ENCODE results near the gene PTN.

The PTN gene

GRCh38 chr7:137283153-137283552 lies 60.4 kb downstream of the PTN start:
- TF ChIP-seq CTCF (IDR thresholded peaks at IDR 0.05; ENCODE audit: low read length), result no peak
- TF ChIP-seq EZH2 (optimal IDR thresholded peaks at IDR 0.05; ENCODE audit: low read depth, low read length), result no peak
- no peak for TF ChIP-seq EZH2phosphoT487 (IDR thresholded peaks at IDR 0.05; ENCODE audit: low read length)
- Histone ChIP-seq H3K79me2 (ENCODE audit: low read length) (no peaks in the 10 kb centered on the region), H3K9ac (ENCODE audit: low read length) (no peak overlapping the region), H3F3A (ENCODE audit: insufficient read depth, low read length) (no peaks in the 10 kb centered on the region), H3K9me3 (replicated peaks; ENCODE audit: insufficient read depth, low read length) (no peaks in the 10 kb centered on the region), H3K27me3 (replicated peaks; ENCODE audit: insufficient read depth, low read length) (no peaks in the 10 kb centered on the region), H3K4me1 (ENCODE audit: low read length) (no peaks in the 10 kb centered on the region), H2AFZ (ENCODE audit: low read length) (no peak overlapping the region), H4K20me1 (ENCODE audit: insufficient read depth, low read length) (no peaks in the 10 kb centered on the region), H3K4me3 (ENCODE audit: low read length) (no peak overlapping the region), H3K27ac (ENCODE audit: low read length) (no peak overlapping the region), H3K9me2 (replicated peaks; ENCODE audit: insufficient read depth, low read length) (no peaks in the 10 kb centered on the region), H3K36me3 (replicated peaks; ENCODE audit: insufficient read depth, low read length) (no peaks in the 10 kb centered on the region), H3K4me2 (ENCODE audit: low read depth, low read length) (no peak overlapping the region)
- DNase-seq, result no peak

DNA sequence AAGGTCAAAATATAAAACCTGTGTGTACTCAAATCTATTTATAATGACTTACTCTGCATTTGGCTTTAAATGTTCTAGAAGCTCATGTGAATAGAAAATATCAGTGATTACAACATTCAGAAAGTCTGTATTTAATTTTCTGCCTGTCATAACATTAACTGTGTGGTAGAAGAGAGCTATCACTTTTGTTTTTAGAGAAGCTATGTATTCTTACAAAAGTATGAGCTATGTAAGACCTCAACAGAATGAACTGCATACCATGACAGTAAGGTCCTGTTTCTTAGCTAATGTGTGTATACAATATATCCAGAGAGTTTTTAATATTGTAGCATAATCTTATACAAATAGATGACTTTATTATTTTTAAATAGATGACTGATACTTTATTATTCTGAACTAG lies 61.5 kb downstream of the PTN start:
- TF ChIP-seq EZH2phosphoT487 (IDR thresholded peaks at IDR 0.05; ENCODE audit: low read length) (no peak), CTCF (IDR thresholded peaks at IDR 0.05; ENCODE audit: low read length) (no peak), EZH2 (optimal IDR thresholded peaks at IDR 0.05; ENCODE audit: low read depth, low read length) (no peak)
- H3K9ac ChIP-seq (ENCODE audit: low read length), result no peak overlapping the region

GRCh38 chr7:137276189-137276588 lies 67.3 kb downstream of the PTN start:
- no peaks in the 10 kb centered on the region for H3K9me3 ChIP-seq (replicated peaks; ENCODE audit: insufficient read depth, low read length)
- TF ChIP-seq CTCF (IDR thresholded peaks at IDR 0.05; ENCODE audit: low read length), result no peak
- no peak for TF ChIP-seq EZH2 (optimal IDR thresholded peaks at IDR 0.05; ENCODE audit: low read depth, low read length)
- TF ChIP-seq EZH2phosphoT487 (IDR thresholded peaks at IDR 0.05; ENCODE audit: low read length), result no peak

More for the DNA sequence above, 61.5 kb downstream of the PTN start:
- no peak overlapping the region for H2AFZ ChIP-seq (ENCODE audit: low read length)
- H3F3A ChIP-seq (ENCODE audit: insufficient read depth, low read length), result no peaks in the 10 kb centered on the region
- no peak overlapping the region for H3K27ac ChIP-seq (ENCODE audit: low read length)
- H3K79me2 ChIP-seq (ENCODE audit: low read length), result no peaks in the 10 kb centered on the region
- no peaks in the 10 kb centered on the region for H3K36me3 ChIP-seq (replicated peaks; ENCODE audit: insufficient read depth, low read length)
- H4K20me1 ChIP-seq (ENCODE audit: insufficient read depth, low read length), result no peaks in the 10 kb centered on the region
- H3K4me2 ChIP-seq (ENCODE audit: low read depth, low read length), result no peak overlapping the region
- no peak overlapping the region for H3K4me3 ChIP-seq (ENCODE audit: low read length)
- no peaks in the 10 kb centered on the region for H3K27me3 ChIP-seq (replicated peaks; ENCODE audit: insufficient read depth, low read length)
- H3K9me2 ChIP-seq (replicated peaks; ENCODE audit: insufficient read depth, low read length), result no peaks in the 10 kb centered on the region
- H3K4me1 ChIP-seq (ENCODE audit: low read length), result no peaks in the 10 kb centered on the region
- no peaks in the 10 kb centered on the region for H3K9me3 ChIP-seq (replicated peaks; ENCODE audit: insufficient read depth, low read length)
- no peak for DNase-seq

More at GRCh38 chr7:137276189-137276588, 67.3 kb downstream of the PTN start:
- H3K36me3 ChIP-seq (replicated peaks; ENCODE audit: insufficient read depth, low read length), result no peaks in the 10 kb centered on the region
- DNase-seq, result no peak
- H3K4me3 ChIP-seq (ENCODE audit: low read length), result no peak overlapping the region
- H3K9me2 ChIP-seq (replicated peaks; ENCODE audit: insufficient read depth, low read length), result no peaks in the 10 kb centered on the region
- H3K27ac ChIP-seq (ENCODE audit: low read length), result no peak overlapping the region
- H3K4me1 ChIP-seq (ENCODE audit: low read length), result no peaks in the 10 kb centered on the region
- no peaks in the 10 kb centered on the region for H3K79me2 ChIP-seq (ENCODE audit: low read length)
- H3K9ac ChIP-seq (ENCODE audit: low read length), result no peak overlapping the region
- H2AFZ ChIP-seq (ENCODE audit: low read length), result no peak overlapping the region
- no peaks in the 10 kb centered on the region for H4K20me1 ChIP-seq (ENCODE audit: insufficient read depth, low read length)
- no peaks in the 10 kb centered on the region for H3F3A ChIP-seq (ENCODE audit: insufficient read depth, low read length)
- no peak overlapping the region for H3K4me2 ChIP-seq (ENCODE audit: low read depth, low read length)
- no peaks in the 10 kb centered on the region for H3K27me3 ChIP-seq (replicated peaks; ENCODE audit: insufficient read depth, low read length)
